ENCODE measurements around the gene TESMIN. TPM values are rescaled to one million over a fixed set of nuclear protein-coding genes. Genes with fewer than 3 reads are reported as not detected.
A peak's percentile ranks its signal among the peaks of the same experiment; 100 is the strongest.

Gene TESMIN
- total RNA-seq, 1 experiment from 2014 or later, result 45.2 TPM

GRCh38 chr11:68783216-68783821 lies 32.0 kb upstream of the TESMIN start:
- H2BK5ac ChIP-seq (ENCODE audit: insufficient read length, low read length), result no peak overlapping the region
- no peak overlapping the region for H3K56ac ChIP-seq (ENCODE audit: insufficient read length, low read depth, low read length)
- no peaks in the 10 kb centered on the region; a peak in 1 of 5 replicates for H3K9me3 Mint-ChIP-seq
- peaks cover 3% of the 10 kb centered on the region; the same call in 1 of the 2 replicates for H3K4me1 ChIP-seq (ENCODE audit: insufficient read depth, low read length)
- DNase-seq, result no peak
- no peaks in the 10 kb centered on the region for H3K9me3 ChIP-seq (ENCODE audit: control insufficient read depth, low read depth, low read length)
- H3K18ac ChIP-seq (ENCODE audit: insufficient read length, low read depth, low read length), result no peak overlapping the region
- H2AFZ ChIP-seq (ENCODE audit: low read length), result no peak overlapping the region
- no peak overlapping the region for H3K9ac ChIP-seq (ENCODE audit: extremely low read depth, insufficient read length, low read length)
- no peak overlapping the region for H4K8ac ChIP-seq (replicated peaks; ENCODE audit: insufficient read length, low read depth, low read length)
- no peak overlapping the region for H3K4me2 ChIP-seq (ENCODE audit: insufficient read depth, insufficient read length, low read length)
- no peak overlapping the region for H3T11ph ChIP-seq (ENCODE audit: low read length)
- TF ChIP-seq, protein P1, sequence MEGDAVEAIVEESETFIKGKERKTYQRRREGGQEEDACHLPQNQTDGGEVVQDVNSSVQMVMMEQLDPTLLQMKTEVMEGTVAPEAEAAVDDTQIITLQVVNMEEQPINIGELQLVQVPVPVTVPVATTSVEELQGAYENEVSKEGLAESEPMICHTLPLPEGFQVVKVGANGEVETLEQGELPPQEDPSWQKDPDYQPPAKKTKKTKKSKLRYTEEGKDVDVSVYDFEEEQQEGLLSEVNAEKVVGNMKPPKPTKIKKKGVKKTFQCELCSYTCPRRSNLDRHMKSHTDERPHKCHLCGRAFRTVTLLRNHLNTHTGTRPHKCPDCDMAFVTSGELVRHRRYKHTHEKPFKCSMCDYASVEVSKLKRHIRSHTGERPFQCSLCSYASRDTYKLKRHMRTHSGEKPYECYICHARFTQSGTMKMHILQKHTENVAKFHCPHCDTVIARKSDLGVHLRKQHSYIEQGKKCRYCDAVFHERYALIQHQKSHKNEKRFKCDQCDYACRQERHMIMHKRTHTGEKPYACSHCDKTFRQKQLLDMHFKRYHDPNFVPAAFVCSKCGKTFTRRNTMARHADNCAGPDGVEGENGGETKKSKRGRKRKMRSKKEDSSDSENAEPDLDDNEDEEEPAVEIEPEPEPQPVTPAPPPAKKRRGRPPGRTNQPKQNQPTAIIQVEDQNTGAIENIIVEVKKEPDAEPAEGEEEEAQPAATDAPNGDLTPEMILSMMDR (conservative IDR thresholded peaks at IDR 0.05), result no peak
- no peak overlapping the region for H4K91ac ChIP-seq (ENCODE audit: insufficient read length, low read depth, low read length)
- no peaks in the 10 kb centered on the region for H3K27me3 Mint-ChIP-seq (ENCODE audit: low read depth)
- peak overlapping the region in 1 of 3 experiments; percentile 26; a peak in 1 of 7 replicates for H3K27ac Mint-ChIP-seq
- no CpG with 5 or more reads among the region's 16 CpGs for WGBS (ENCODE audit: extremely low coverage, insufficient read length, low lambda C conversion rate)
- no peaks in the 10 kb centered on the region for H3K79me1 ChIP-seq (ENCODE audit: insufficient read depth, low read depth, low read length, poor library complexity, severe bottlenecking)
- H2BK15ac ChIP-seq (ENCODE audit: low read depth, low read length), result no peak overlapping the region
- peaks cover 0 to 5% (median 0%) of the 10 kb centered on the region in 3 experiments; a peak in 1 of 7 replicates for H3K36me3 Mint-ChIP-seq (ENCODE audit: insufficient read depth in 1 of 3, low read depth in 3 of 3)
- H2BK20ac ChIP-seq (ENCODE audit: low read depth, low read length, poor library complexity, severe bottlenecking), result no peak overlapping the region
- H2AK5ac ChIP-seq (ENCODE audit: insufficient read length, low read length), result no peak overlapping the region
- H3K27ac ChIP-seq (ENCODE audit: insufficient read length, low read depth, low read length), result no peak overlapping the region
- H3K4me3 Mint-ChIP-seq, result no peak overlapping the region; a peak in 1 of 5 replicates
- no peaks in the 10 kb centered on the region for H3K27me3 ChIP-seq (ENCODE audit: insufficient read depth, low read length)
- no peaks in the 10 kb centered on the region for H4K20me1 ChIP-seq (ENCODE audit: control insufficient read depth, insufficient read depth, insufficient read length)
- no peak overlapping the region for H4K5ac ChIP-seq (ENCODE audit: insufficient read length, low read depth, low read length)
- H3K79me2 ChIP-seq (ENCODE audit: insufficient read depth, low read length), result no peaks in the 10 kb centered on the region
- H3K14ac ChIP-seq (ENCODE audit: insufficient read depth, low read length), result no peak overlapping the region; the same call in 1 of the 2 replicates
- H3K4ac ChIP-seq (ENCODE audit: low read depth, low read length), result no peak overlapping the region
- H2BK12ac ChIP-seq (ENCODE audit: insufficient read length, low read depth, low read length), result no peak overlapping the region
- no peak overlapping the region for H3K23ac ChIP-seq (ENCODE audit: insufficient read length, low read depth, low read length)
- H2BK120ac ChIP-seq (ENCODE audit: low read depth, low read length, poor library complexity, severe bottlenecking), result no peak overlapping the region
- peaks cover 7 to 8% of the 10 kb centered on the region in 2 experiments for H3K4me1 Mint-ChIP-seq
- no peaks in the 10 kb centered on the region for H3K23me2 ChIP-seq (ENCODE audit: insufficient read length, low read depth, low read length, poor library complexity, severe bottlenecking)
